ENCODE results near the gene ACIN1. TPM values are rescaled to one million over a fixed set of nuclear protein-coding genes. Genes with fewer than 3 reads are reported as not detected.
A peak's percentile ranks its signal among the peaks of the same experiment; 100 is the strongest.

The ACIN1 gene
- total and polyA plus RNA-seq, 2 experiments from 2014 or later = 76.1 to 172 TPM

DNA sequence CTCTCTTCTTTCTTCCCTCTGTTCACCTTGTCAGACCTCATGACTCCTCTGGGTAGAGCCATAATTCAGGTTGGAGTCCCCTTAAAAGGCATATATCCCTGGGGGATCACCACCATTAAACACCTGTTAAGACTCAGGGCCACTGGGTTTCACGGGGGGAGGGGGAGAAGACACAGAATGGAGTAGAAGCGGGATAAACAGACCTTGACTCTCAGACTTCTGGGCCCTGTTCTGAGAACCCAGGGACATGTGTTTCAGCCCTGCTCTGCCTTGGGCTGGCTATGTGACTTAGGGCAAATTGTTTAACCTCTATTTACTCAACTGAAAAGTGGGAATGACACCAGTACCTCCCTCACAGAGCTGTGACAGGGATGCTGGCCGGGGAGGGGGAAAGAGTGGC is 42.3 kb downstream of the ACIN1 start:
- TF ChIP-seq ZNF114 (CRISPR knock-in tag; IDR thresholded peaks at IDR 0.05) (no peak), REST (IDR thresholded peaks at IDR 0.05; ENCODE audit: unreplicated experiment) (no peak), JUNB (IDR thresholded peaks at IDR 0.05; ENCODE audit: unreplicated experiment) (no peak), STAT1 (IDR thresholded peaks at IDR 0.05; ENCODE audit: unreplicated experiment) (no peak), EZH2phosphoT487 (IDR thresholded peaks at IDR 0.05; ENCODE audit: unreplicated experiment) (no peak)
- H3K4me1 Mint-ChIP-seq = peaks cover 13% of the 10 kb centered on the region

DNA sequence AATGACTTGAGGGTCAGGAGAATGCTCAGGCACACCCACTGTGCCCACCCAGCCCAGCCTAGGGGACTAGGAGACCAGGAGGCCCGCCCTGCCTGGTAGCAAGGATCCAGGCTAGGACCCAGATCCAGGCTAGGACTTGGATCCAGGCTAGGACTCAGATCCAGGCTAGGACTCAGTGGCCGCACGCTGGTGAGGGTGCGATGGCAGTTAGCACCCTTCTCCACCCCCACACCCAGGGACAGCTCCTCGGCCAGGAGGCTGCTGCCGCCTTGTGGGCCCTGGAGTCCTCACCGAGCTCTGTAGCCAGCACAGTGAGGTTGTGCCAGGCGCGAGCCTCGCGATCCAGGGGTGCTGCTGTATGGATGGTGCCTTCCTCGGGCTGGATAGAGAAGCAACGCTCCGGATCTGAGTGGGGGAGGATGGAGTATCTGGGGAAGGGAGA is 42.7 kb downstream of the ACIN1 start:
- peaks cover 7% of the 10 kb centered on the region for H3K27me3 Mint-ChIP-seq (ENCODE audit: insufficient read depth, low read depth, poor library complexity)
- H3K79me2 ChIP-seq (replicated peaks; ENCODE audit: insufficient read depth) = no peaks in the 10 kb centered on the region
- peaks cover 25% of the 10 kb centered on the region for H3K36me3 Mint-ChIP-seq (ENCODE audit: low read depth)
- ATAC-seq = peak; percentile 39
- DNase-seq (ENCODE audit: low spot score) = peak; percentile 61
- no peaks in the 10 kb centered on the region for H3K36me3 ChIP-seq (ENCODE audit: insufficient read depth)
- no peak for TF ChIP-seq STAT1 (IDR thresholded peaks at IDR 0.05; ENCODE audit: unreplicated experiment)
- peak; percentile 40 to 86 for TF ChIP-seq CTCF (conservative IDR thresholded peaks at IDR 0.05; ENCODE audit: low read depth in 2 of 2)
- no peak overlapping the region for H3K27ac Mint-ChIP-seq
- no peak overlapping the region for H3K4me2 ChIP-seq
- peaks cover 17% of the 10 kb centered on the region for H3K4me1 Mint-ChIP-seq
- H3K9me2 ChIP-seq (ENCODE audit: insufficient read depth) = no peaks in the 10 kb centered on the region
- H3K27me3 ChIP-seq (ENCODE audit: insufficient read depth) = peaks cover 4% of the 10 kb centered on the region; the same call in 1 of the 2 replicates
- no peaks in the 10 kb centered on the region for H4K20me1 ChIP-seq (replicated peaks; ENCODE audit: insufficient read depth)
- no peaks in the 10 kb centered on the region; the same call in 2 of the 3 replicates for H3K9me3 Mint-ChIP-seq
- H3K27ac ChIP-seq (ENCODE audit: low read depth) = no peak overlapping the region
- no peaks in the 10 kb centered on the region; the same call in 1 of the 2 replicates for H3F3A ChIP-seq (replicated peaks; ENCODE audit: low read depth)
- peaks cover 11% of the 10 kb centered on the region; the same call in 1 of the 2 replicates for H3K4me1 ChIP-seq (ENCODE audit: insufficient read depth)
- H3K4me3 ChIP-seq = no peak overlapping the region
- H3K4me3 Mint-ChIP-seq = no peak overlapping the region
- no peak overlapping the region for H2AFZ ChIP-seq

More for the DNA sequence above, 42.3 kb downstream of the ACIN1 start:
- no peaks in the 10 kb centered on the region; the same call in 1 of the 2 replicates for H3F3A ChIP-seq (replicated peaks; ENCODE audit: low read depth)
- no peak overlapping the region for H3K27ac Mint-ChIP-seq
- H3K27me3 Mint-ChIP-seq (ENCODE audit: insufficient read depth, low read depth, poor library complexity) = peaks cover 7% of the 10 kb centered on the region
- ATAC-seq (no peak), DNase-seq (ENCODE audit: low spot score) (no peak)
- no peak overlapping the region for H2AFZ ChIP-seq
- H3K9me3 Mint-ChIP-seq = no peaks in the 10 kb centered on the region; the same call in 2 of the 3 replicates
- H3K4me2 ChIP-seq = no peak overlapping the region
- no peak overlapping the region for H3K27ac ChIP-seq (ENCODE audit: low read depth)
- no peaks in the 10 kb centered on the region for H3K79me2 ChIP-seq (replicated peaks; ENCODE audit: insufficient read depth)
- no peaks in the 10 kb centered on the region for H3K36me3 ChIP-seq (ENCODE audit: insufficient read depth)
- H3K4me3 Mint-ChIP-seq = no peak overlapping the region
- H3K27me3 ChIP-seq (ENCODE audit: insufficient read depth) = peaks cover 4% of the 10 kb centered on the region; the same call in 1 of the 2 replicates
- H3K9me2 ChIP-seq (ENCODE audit: insufficient read depth) = no peaks in the 10 kb centered on the region
- no peaks in the 10 kb centered on the region for H4K20me1 ChIP-seq (replicated peaks; ENCODE audit: insufficient read depth)
- peaks cover 11% of the 10 kb centered on the region; the same call in 1 of the 2 replicates for H3K4me1 ChIP-seq (ENCODE audit: insufficient read depth)
- peaks cover 20% of the 10 kb centered on the region for H3K36me3 Mint-ChIP-seq (ENCODE audit: low read depth)
- no peak overlapping the region for H3K4me3 ChIP-seq

Data from GM23338 (cell line).